Stomach (tissue), 9 donors: ENCODE data around the gene LCN12. TPM values are rescaled to one million over a fixed set of nuclear protein-coding genes. Genes with fewer than 3 reads are reported as not detected.

Experiments used
- DNase-seq, 2 donors: peaks; one replicate each; pipeline versions ENCODE4 v3.0.0 to v3.0.0-alpha.2; 2013 to 2019
- H3K27ac ChIP-seq, 5 donors: fragments of 200-600 bp in 4 of 5; sonication (generic) in 4 of 5; one replicate each; pipeline ENCODE4 v1.5.1; 2013 to 2019; ENCODE audit warnings: mild to moderate bottlenecking in 1 of 5, moderate library complexity in 1 of 5
- H3K27me3 ChIP-seq, 3 donors: fragments of 200-600 bp; sonication (generic); one replicate each; pipeline ENCODE4 v1.5.1; 2017 to 2019; ENCODE audit warnings: mixed run types in 1 of 3
- H3K36me3 ChIP-seq, 4 donors: fragments of 200-600 bp; sonication (generic); 1 replicate in 3 of 4; 2 replicates in 1 of 4; pipeline ENCODE4 v1.5.1; 2016 to 2019
- H3K4me1 ChIP-seq, 4 donors: fragments of 200-600 bp; sonication (generic); one replicate each; pipeline ENCODE4 v1.5.1; 2016 to 2019
- H3K4me3 ChIP-seq, 4 donors: fragments of 200-600 bp; sonication (generic) in 3 of 4; one replicate each; pipeline ENCODE4 v1.5.1; 2016 to 2019; ENCODE audit warnings: mild to moderate bottlenecking in 1 of 4
- H3K9me3 ChIP-seq, 4 donors: fragments of 200-600 bp; sonication (generic); one replicate each; pipeline ENCODE4 v1.5.1; 2016 to 2019
- CTCF ChIP-seq, 7 experiments: fragments of 450-650 bp in 4 of 7; fragments of 200-600 bp in 3 of 7; sonication (generic) in 3 of 7; IDR thresholded peaks; one replicate each; pipeline ENCODE4 v1.5.1; 2016 to 2019; ENCODE audit warnings: antibody characterized with exemption in 7 of 7, control low read depth in 2 of 7, mild to moderate bottlenecking in 1 of 7
- EP300 ChIP-seq: sonication (generic); formaldehyde crosslinking; IDR thresholded peaks from one replicate; pipeline ENCODE4 v1.6.1; 2017; ENCODE audit warnings: antibody characterized with exemption
- POLR2A ChIP-seq, 4 donors: fragments of 450-650 bp; IDR thresholded peaks; one replicate each; pipeline ENCODE4 v1.6.1; 2016; ENCODE audit warnings: antibody characterized with exemption in 4 of 4, control low read depth in 2 of 4, mild to moderate bottlenecking in 1 of 4, moderate library complexity in 1 of 4
- POLR2AphosphoS5 ChIP-seq, 3 donors: sonication (generic); formaldehyde crosslinking; IDR thresholded peaks; one replicate each; pipeline ENCODE4 v1.6.1; 2016; ENCODE audit warnings: antibody characterized with exemption in 3 of 3
- WGBS, 5 donors: extraction: QIAGEN DNeasy Blood & Tissue Kit in 3 of 5; methylation state at CpG; one replicate each; pipeline versions ENCODE4 v1.1.5 to v1.1.7; 2013 to 2018; 5-methylcytosine and 5-hydroxymethylcytosine counted together
- intact Hi-C: fragments of 100-400 bp; cut with DNase I; formaldehyde crosslinking; loops from one replicate; pipeline ENCODE4 v1.15.1; 2023; ENCODE audit warnings: low total_unique reads
- polyA plus RNA-seq, 3 donors: library from polyadenylated mRNA; stranded (reverse); fragments of 200-250 nt; gene quantifications; one replicate each; pipeline ENCODE4 v1.2.3, GENCODE V29; 2013
- total RNA-seq, 5 donors: library from RNA; depleted of rRNA; stranded (reverse); fragments of >200 nt; gene quantifications; one replicate each; pipeline versions ENCODE4 v1.1.0 to v1.2.3, GENCODE V29; 2014 to 2016
- donor health status: healthy with polysubstance abuse.
- donor health status: Bipolar disorder and iron deficiency.
- donor health status: healthy.

The LCN12 gene
- total and polyA plus RNA-seq, 8 donors = 0.73 to 6.3 (median 2.3) TPM; not detected in 3

- H3K27ac ChIP-seq = peak within 1 kb of the TSS; percentile 15 to 66 (median 38)
- TF ChIP-seq CTCF (IDR thresholded peaks at IDR 0.05) = no peak
- no peak for TF ChIP-seq POLR2A (IDR thresholded peaks at IDR 0.05)
- intact Hi-C loops = no loop called here
- H3K4me3 ChIP-seq = peak within 1 kb of the TSS; percentile 49 to 62 (median 51)
- WGBS, 5 donors = 57 to 84% (median 79%) methylated on average over 8 to 10 of the region's 10 CpGs
- H3K4me1 ChIP-seq = peaks cover 16 to 43% (median 29%) of the 10 kb centered on the region in 4 donors
- H3K27me3 ChIP-seq = peaks cover 0 to 30% (median 6%) of the 10 kb centered on the region in 3 donors
- H3K36me3 ChIP-seq = no peaks in the 10 kb centered on the region
- H3K9me3 ChIP-seq = no peaks in the 10 kb centered on the region
- no peak for DNase-seq
Observed at GRCh38 chr9:136977223-136977622, 25.1 kb downstream of the LCN12 start, which contains the start of gene PTGDS. PTGDS (plus strand) TSS chr9:136977504; CDS start chr9:136977579, 75 bp downstream.

GRCh38 chr9:136977649-136978072 is 25.6 kb downstream of the LCN12 start:
- TF ChIP-seq EP300 (no peak), POLR2AphosphoS5 (IDR thresholded peaks at IDR 0.05) (no peak), CTCF (IDR thresholded peaks at IDR 0.05) (no peak), POLR2A (IDR thresholded peaks at IDR 0.05) (no peak)
- Histone ChIP-seq H3K27me3 (peaks cover 0 to 35% (median 6%) of the 10 kb centered on the region in 3 donors), H3K27ac (peak overlapping the region in 4 of 5 donors; percentile 15 to 66 (median 51)), H3K36me3 (no peaks in the 10 kb centered on the region), H3K4me1 (peaks cover 16 to 43% (median 29%) of the 10 kb centered on the region in 4 donors), H3K4me3 (peak overlapping the region; percentile 49 to 62 (median 51)), H3K9me3 (no peaks in the 10 kb centered on the region)
- intact Hi-C loops = no loop called here
- WGBS, 5 donors = 14 to 20% (median 17%) methylated on average over 13 to 33 of the region's 33 CpGs
- no peak for DNase-seq

- DNase-seq = peak; percentile 69 to 86
- intact Hi-C loops = no loop called here
- no peaks in the 10 kb centered on the region for H3K36me3 ChIP-seq
- TF ChIP-seq POLR2A (IDR thresholded peaks at IDR 0.05) (no peak), EP300 (no peak), CTCF (IDR thresholded peaks at IDR 0.05) (no peak), POLR2AphosphoS5 (IDR thresholded peaks at IDR 0.05) (no peak)
- peak overlapping the region; percentile 49 to 62 (median 51) for H3K4me3 ChIP-seq
- peak overlapping the region; percentile 15 to 66 (median 38) for H3K27ac ChIP-seq
- H3K9me3 ChIP-seq = no peaks in the 10 kb centered on the region
- peaks cover 0 to 41% (median 6%) of the 10 kb centered on the region in 3 donors for H3K27me3 ChIP-seq
- 1 to 6% (median 2%) methylated on average over 12 to 78 of the region's 78 CpGs for WGBS, 5 donors
- H3K4me1 ChIP-seq = peaks cover 16 to 43% (median 29%) of the 10 kb centered on the region in 4 donors
Observed at GRCh38 chr9:136978073-136978864, 26.2 kb downstream of the LCN12 start.

- H3K27ac ChIP-seq = no peak overlapping the region
- H3K36me3 ChIP-seq = no peaks in the 10 kb centered on the region
- intact Hi-C loops = no loop called here
Observed at GRCh38 chr9:136978865-136979544, 26.9 kb downstream of the LCN12 start.

More at GRCh38 chr9:136978865-136979544, 26.9 kb downstream of the LCN12 start:
- Histone ChIP-seq H3K4me1 (peaks cover 16 to 43% (median 29%) of the 10 kb centered on the region in 4 donors), H3K27me3 (peaks cover 0 to 48% (median 10%) of the 10 kb centered on the region in 3 donors), H3K9me3 (no peaks in the 10 kb centered on the region), H3K4me3 (peak overlapping the region in 1 of 4 donors; percentile 6)
- 30 to 58% (median 55%) methylated on average over 6 to 41 of the region's 41 CpGs for WGBS, 5 donors
- TF ChIP-seq EP300 (no peak), POLR2AphosphoS5 (IDR thresholded peaks at IDR 0.05) (no peak), POLR2A (IDR thresholded peaks at IDR 0.05) (no peak), CTCF (IDR thresholded peaks at IDR 0.05) (no peak)
- DNase-seq = no peak
